ENCODE results near the gene MBLAC1. TPM values are rescaled to one million over a fixed set of nuclear protein-coding genes. Genes with fewer than 3 reads are reported as not detected.

The MBLAC1 gene
- total and polyA plus RNA-seq, 2 donors (not counting 1 experiment from before 2014, with no cell fraction given), result 1.6 to 4.5 TPM

DNA sequence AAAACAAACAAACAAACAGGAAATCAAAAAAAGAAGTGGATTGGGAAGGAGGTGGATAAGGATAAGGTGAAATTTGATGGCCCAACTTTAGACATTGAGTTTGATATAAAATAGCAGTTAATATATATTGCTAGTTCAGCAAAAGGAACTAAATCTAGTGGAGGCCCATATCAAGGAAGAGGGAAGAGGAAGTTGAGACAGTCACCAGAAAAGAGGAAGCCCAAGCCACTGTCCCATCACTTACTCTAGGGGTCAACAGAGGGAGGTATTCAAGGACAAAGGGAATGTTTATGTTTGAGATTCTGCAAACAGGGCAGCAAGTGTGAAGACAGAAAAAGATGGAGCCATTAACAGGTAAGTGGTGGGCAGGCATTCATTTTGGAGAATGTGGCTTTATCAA lies 25.6 kb downstream of the MBLAC1 start:
- Histone ChIP-seq H3K4me1 (ENCODE audit: control insufficient read depth in 2 of 2, insufficient read depth in 2 of 2, low read length in 2 of 2) (peaks cover 40 to 56% of the 10 kb centered on the region in 2 donors), H3K9ac (ENCODE audit: low read length) (no peak overlapping the region), H2AFZ (ENCODE audit: insufficient read depth, low read depth, low read length, poor library complexity, severe bottlenecking) (no peak overlapping the region), H3K79me2 (ENCODE audit: control insufficient read depth, insufficient read depth, low read length) (peaks cover 57% of the 10 kb centered on the region), H3K27ac (ENCODE audit: low read length in 2 of 2) (peak overlapping the region; percentile 19 to 65), H4K20me1 (ENCODE audit: control insufficient read depth, insufficient read depth, low read length, poor library complexity, severe bottlenecking) (peaks cover 21% of the 10 kb centered on the region), H3K27me3 (replicated peaks in 1 of 4; ENCODE audit: control extremely low read depth in 1 of 4, control insufficient read depth in 3 of 4, insufficient read depth in 4 of 4, low read length in 3 of 4) (no peaks in the 10 kb centered on the region), H3K4me3 (ENCODE audit: control extremely low read depth in 1 of 5, extremely low read depth in 1 of 5, insufficient read depth in 1 of 5, low read depth in 2 of 5, low read length in 4 of 5) (peak overlapping the region in 1 of 5 experiments; percentile 27), H3K9me3 (ENCODE audit: control extremely low read depth in 1 of 3, control insufficient read depth in 2 of 3, insufficient read depth in 1 of 3, low read length in 2 of 3) (no peaks in the 10 kb centered on the region), H3K4me2 (replicated peaks; ENCODE audit: low read depth, low read length, poor library complexity, severe bottlenecking) (peak overlapping the region; percentile 65), H3K36me3 (replicated peaks in 1 of 2; ENCODE audit: control extremely low read depth in 1 of 2, control insufficient read depth in 1 of 2, extremely low read depth in 1 of 2, insufficient read depth in 2 of 2, low read length in 1 of 2) (peaks cover 0 to 52% of the 10 kb centered on the region in 2 experiments)
- DNase-seq (peak; percentile 69), ATAC-seq (ENCODE audit: low read depth) (no peak)
- Mint-ChIP-seq H3K27ac (peak overlapping the region; percentile 69), H3K4me3 (peak overlapping the region; percentile 8), H3K9me3 (ENCODE audit: insufficient read depth) (no peaks in the 10 kb centered on the region), H3K4me1 (peaks cover 60% of the 10 kb centered on the region), H3K27me3 (no peaks in the 10 kb centered on the region)
- TF ChIP-seq, protein P1, sequence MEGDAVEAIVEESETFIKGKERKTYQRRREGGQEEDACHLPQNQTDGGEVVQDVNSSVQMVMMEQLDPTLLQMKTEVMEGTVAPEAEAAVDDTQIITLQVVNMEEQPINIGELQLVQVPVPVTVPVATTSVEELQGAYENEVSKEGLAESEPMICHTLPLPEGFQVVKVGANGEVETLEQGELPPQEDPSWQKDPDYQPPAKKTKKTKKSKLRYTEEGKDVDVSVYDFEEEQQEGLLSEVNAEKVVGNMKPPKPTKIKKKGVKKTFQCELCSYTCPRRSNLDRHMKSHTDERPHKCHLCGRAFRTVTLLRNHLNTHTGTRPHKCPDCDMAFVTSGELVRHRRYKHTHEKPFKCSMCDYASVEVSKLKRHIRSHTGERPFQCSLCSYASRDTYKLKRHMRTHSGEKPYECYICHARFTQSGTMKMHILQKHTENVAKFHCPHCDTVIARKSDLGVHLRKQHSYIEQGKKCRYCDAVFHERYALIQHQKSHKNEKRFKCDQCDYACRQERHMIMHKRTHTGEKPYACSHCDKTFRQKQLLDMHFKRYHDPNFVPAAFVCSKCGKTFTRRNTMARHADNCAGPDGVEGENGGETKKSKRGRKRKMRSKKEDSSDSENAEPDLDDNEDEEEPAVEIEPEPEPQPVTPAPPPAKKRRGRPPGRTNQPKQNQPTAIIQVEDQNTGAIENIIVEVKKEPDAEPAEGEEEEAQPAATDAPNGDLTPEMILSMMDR (IDR thresholded peaks at IDR 0.05), result no peak
- no peak for TF ChIP-seq EZH2 (IDR thresholded peaks at IDR 0.05; ENCODE audit: borderline replicate concordance, insufficient read depth, low read depth, low read length, poor library complexity, severe bottlenecking)
- intact Hi-C loops (cut with micrococcal nuclease), result no loop called here
- ChIA-PET POLR2A (interaction anchor here (0.7 to 1.0 kb wide), 2 partner anchors 25 to 276 kb away, joined by 3 read pairs; partner anchors contain the start of genes STAG3 and ZCWPW1), CTCF (interaction anchor here (0.7 kb wide), 1 partner anchor 142 kb away, joined by 4 read pairs; no protein-coding TSS in a partner anchor)

DNA sequence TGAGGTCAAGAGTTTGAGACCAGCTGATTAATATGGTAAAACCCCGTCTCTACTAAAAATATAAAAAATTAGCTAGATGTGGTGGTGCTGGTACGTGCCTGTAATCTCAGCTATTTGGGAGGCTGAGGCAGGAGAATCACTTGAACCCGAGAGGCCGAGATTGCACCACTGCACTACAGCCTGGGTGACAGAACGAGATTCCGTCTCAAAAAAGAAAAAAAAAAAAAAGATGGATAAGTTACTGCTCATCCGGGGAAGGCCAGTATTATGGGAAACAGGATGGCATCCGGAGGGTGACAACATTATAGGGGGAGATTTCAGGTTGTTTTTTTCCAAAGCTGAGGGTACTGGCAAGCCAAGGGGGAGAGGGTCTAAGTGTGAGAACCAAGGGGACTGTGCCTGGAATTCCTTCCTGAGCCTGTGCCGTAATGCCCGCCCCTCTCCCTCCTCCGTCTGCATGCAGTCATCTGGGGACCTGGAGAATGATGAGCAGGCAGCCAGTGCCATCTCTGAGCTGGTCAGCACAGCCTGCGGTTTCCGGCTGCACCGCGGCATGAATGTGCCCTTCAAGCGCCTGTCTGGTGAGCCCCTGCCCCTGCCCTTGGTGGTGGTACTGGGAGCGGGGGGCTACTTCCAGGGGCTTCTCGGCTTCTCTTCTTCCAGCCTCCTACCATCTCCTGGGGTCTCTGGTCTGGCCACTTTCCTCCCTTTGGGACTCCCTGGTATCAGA lies 26.3 kb downstream of the MBLAC1 start:
- Mint-ChIP-seq H3K9me3 (ENCODE audit: insufficient read depth) (no peaks in the 10 kb centered on the region), H3K4me1 (peaks cover 64% of the 10 kb centered on the region), H3K27me3 (no peaks in the 10 kb centered on the region), H3K27ac (no peak overlapping the region), H3K4me3 (no peak overlapping the region)
- H3K27me3 ChIP-seq (replicated peaks in 1 of 4; ENCODE audit: control extremely low read depth in 1 of 4, control insufficient read depth in 3 of 4, insufficient read depth in 4 of 4, low read length in 3 of 4), result no peaks in the 10 kb centered on the region
- H3K4me2 ChIP-seq (replicated peaks; ENCODE audit: low read depth, low read length, poor library complexity, severe bottlenecking), result peak overlapping the region; percentile 65
- H3K4me1 ChIP-seq (ENCODE audit: control insufficient read depth in 2 of 2, insufficient read depth in 2 of 2, low read length in 2 of 2), result peaks cover 42 to 59% of the 10 kb centered on the region in 2 donors
- peaks cover 0 to 54% of the 10 kb centered on the region in 2 experiments for H3K36me3 ChIP-seq (replicated peaks in 1 of 2; ENCODE audit: control extremely low read depth in 1 of 2, control insufficient read depth in 1 of 2, extremely low read depth in 1 of 2, insufficient read depth in 2 of 2, low read length in 1 of 2)
- no peak for TF ChIP-seq EZH2 (IDR thresholded peaks at IDR 0.05; ENCODE audit: borderline replicate concordance, insufficient read depth, low read depth, low read length, poor library complexity, severe bottlenecking)
- TF ChIP-seq, protein P1 (IDR thresholded peaks at IDR 0.05), result no peak
- no peaks in the 10 kb centered on the region for H3K9me3 ChIP-seq (ENCODE audit: control extremely low read depth in 1 of 3, control insufficient read depth in 2 of 3, insufficient read depth in 1 of 3, low read length in 2 of 3)
- H3K27ac ChIP-seq (ENCODE audit: low read length in 2 of 2), result peak overlapping the region; percentile 19 to 65
- 99% methylated on average over 14 of the region's 18 CpGs for WGBS (ENCODE audit: insufficient coverage)
- POLR2A ChIA-PET, result interaction anchor here (0.7 kb wide), 1 partner anchor 24 kb away, joined by 3 read pairs; the partner anchor contains the start of gene STAG3
- no peak overlapping the region for H3K9ac ChIP-seq (ENCODE audit: low read length)
- no peak overlapping the region for H2AFZ ChIP-seq (ENCODE audit: insufficient read depth, low read depth, low read length, poor library complexity, severe bottlenecking)
- intact Hi-C loops (cut with micrococcal nuclease), result no loop called here
- CTCF ChIA-PET, result interaction anchor here (0.7 to 0.8 kb wide), 2 partner anchors 64 to 143 kb away, joined by 3 to 4 read pairs; no protein-coding TSS in a partner anchor
- ATAC-seq (ENCODE audit: low read depth), result no peak
- peaks cover 28% of the 10 kb centered on the region for H4K20me1 ChIP-seq (ENCODE audit: control insufficient read depth, insufficient read depth, low read length, poor library complexity, severe bottlenecking)
- H3K4me3 ChIP-seq (ENCODE audit: control extremely low read depth in 1 of 5, extremely low read depth in 1 of 5, insufficient read depth in 1 of 5, low read depth in 2 of 5, low read length in 4 of 5), result no peak overlapping the region
- H3K79me2 ChIP-seq (ENCODE audit: control insufficient read depth, insufficient read depth, low read length), result peaks cover 58% of the 10 kb centered on the region
- no peak for DNase-seq

Measured in B cell (primary cell).